CD4-positive, alpha-beta T cell treated with Interleukin-17A for 1 hour (primary cell): Measurements from ENCODE around the gene RIPK4.

Experiments used
- DNase-seq: peaks from one replicate; pipeline ENCODE4 v3.0.0-alpha.2; 2020

The RIPK4 gene

DNA sequence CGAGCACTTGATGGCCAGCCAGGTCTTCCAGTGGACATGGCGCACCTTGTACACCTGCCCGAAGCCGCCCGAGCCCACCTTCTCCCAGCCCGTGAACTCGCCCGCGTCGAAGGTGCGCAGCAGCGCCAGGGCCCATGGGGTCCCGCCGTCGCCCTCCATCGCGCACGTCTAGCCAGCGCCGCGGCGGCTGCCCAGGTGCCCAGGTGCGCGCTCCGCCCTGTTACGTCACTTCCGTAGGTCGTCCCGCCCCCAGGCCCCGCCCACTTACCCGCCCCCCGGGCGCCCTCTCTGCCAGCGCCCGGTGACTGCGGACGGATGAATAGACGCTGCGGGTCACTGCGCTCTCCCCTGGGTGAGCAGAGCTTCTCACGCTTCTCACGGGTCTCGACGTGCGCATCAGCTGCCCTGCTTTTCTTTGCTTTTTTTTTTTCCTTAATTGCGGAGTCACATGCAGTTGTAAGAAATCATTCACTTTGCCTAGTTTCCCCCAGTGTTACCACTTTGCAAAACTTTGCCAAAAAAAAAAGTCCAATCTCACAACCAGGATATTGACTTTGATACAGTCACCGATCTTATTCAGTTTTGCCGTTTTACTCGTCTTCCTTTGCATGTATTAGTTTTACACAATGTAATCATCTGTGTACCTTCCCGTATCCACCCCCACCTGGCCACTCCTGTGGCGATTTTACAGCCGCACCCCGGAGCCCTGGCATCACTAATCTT lies at the start of gene RIPK4:
Gene RIPK4, minus strand, starts transcription at position 170 of the 723 bp plus-strand sequence. Its CDS starts 11 bp downstream, at position 159.
- DNase-seq: peak; percentile 72

GRCh38 chr21:41815652-41816582 lies 49.1 kb upstream of the RIPK4 start:
- no peak for DNase-seq

- DNase-seq: no peak
Observed at GRCh38 chr21:41813226-41813625, 46.4 kb upstream of the RIPK4 start.

DNA sequence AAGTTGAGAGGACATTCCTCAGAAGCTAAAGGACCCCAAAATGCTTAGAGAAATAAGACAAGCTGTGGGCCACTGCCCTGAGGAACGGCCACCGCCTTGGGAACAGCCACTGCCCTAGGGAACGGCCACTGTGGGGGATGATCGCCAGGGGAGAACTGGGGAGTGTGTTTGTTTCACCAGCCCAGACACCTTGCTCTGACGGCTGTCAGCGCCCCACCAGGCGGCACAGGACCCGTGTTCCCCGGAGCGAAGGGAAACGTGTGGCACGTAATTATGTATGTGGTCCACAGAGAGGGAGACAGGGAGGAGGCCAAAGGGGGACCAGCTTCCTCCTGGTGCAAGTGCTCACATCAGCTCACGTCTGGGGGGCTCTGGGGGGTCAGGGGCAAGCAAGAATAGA lies 45.8 kb upstream of the RIPK4 start:
- DNase-seq: no peak

- no peak for DNase-seq
Observed at GRCh38 chr21:41810597-41810932, 43.7 kb upstream of the RIPK4 start.

DNA sequence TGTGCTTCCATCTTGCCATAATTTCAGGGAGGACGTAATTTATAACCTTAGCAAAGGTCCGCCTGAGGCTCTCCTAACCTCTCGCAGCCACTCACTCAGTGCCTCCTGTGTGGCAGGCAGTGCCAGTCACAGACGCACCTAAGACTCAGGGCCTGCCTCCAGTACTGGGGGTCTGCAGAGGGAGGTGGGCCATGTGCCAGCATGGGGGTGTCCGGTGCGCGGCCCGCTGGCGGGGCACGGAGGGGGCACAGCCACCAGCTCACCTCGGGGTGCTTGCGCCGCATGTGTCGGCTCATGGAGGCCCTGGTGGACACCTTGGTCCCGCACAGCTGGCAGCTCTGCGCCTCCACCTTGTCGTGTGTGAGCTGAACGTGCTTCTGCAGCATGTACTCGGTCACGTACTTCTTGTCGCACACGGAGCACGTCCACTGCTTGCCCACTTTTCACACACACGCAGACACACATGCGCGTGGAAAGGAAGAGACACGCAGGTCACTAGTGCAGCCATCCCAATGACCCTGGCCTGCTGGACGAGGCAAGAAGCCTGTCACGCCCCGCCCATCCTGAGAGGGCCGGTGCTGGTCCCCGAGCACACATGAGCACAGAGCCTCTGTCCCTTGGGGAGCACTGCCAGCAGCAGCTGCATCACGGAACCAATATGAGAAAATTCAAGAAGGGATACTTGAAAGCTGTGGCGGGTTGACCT lies 43.2 kb upstream of the RIPK4 start:
- DNase-seq: no peak

DNA sequence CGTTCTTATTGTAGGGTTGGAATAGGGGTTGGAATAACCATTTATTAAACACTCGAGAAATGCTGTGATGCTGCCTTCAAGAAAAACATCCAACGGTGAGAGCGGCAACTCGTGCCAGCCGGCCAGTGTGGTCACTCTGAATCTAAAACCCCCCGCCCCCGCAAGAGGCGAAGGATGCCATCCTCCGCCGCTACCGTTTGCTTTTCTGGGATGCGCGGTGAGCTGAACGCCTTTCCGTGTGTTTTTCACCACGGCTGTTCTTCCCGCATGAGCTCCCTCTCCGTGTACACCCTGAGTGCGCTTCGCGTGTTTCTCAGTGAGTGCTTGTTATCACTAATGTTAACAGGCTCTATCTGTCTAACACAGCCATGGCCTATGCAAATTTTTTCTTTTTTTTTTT lies 42.0 kb upstream of the RIPK4 start:
- DNase-seq: no peak

DNA sequence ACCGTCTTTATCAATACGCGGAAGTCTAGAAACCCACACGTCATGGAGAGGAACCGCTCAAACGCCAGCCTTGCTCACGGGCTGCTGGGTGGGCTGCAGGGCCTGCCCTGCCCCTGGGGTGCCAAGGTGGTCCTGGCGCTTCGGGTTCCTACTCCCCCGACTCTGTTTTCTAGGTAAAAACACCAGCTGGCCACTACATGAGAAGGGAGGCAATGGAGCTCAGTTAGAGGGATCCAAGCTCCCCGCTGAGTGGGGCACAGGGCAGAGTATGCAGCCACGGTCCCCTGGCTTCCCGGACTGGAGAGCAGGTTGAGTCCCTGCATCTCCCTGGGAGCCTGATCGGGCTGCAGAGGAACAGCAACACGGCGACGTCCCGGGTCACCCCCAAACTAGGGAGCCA lies 41.2 kb upstream of the RIPK4 start:
- DNase-seq: no peak

GRCh38 chr21:41806773-41807172 lies 39.9 kb upstream of the RIPK4 start:
- DNase-seq: no peak

DNA sequence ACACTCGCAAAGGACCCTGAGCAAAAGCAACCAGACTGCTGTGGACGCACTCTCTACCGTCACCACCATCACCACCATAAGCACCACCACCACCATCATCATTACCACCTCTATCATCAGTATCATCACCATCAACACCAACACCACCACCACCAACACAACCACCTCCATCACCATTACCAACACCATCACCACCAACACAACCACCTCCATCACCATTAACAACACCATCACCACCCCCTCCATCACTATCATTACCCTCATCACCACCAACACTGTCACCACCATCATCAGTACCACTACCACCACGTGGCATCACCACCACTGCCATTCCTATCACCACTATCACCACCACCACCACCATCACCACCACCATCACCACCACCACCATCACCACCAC lies 38.8 kb upstream of the RIPK4 start:
- no peak for DNase-seq

GRCh38 chr21:41805038-41805437 lies 38.2 kb upstream of the RIPK4 start:
- no peak for DNase-seq

DNA sequence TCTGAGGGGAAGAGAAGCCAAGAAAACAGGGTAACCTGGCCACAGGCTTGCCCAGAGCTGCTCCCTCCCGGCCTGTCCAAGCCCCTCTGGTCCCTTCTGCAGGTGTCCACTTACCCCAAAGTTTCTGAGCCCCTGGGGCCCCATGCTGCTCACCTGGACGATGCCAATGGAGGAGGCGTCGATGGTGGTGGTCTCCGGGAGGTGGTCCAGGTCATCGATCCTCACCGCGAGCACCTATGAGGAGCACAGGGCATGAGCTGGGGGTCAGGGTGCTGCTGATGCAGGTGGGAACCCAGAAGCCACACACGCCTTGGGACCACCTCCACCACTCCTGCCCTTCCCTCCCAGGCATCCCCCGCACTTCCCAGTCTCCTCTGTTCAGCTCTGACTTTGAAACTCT lies 37.5 kb upstream of the RIPK4 start:
- no peak for DNase-seq

GRCh38 chr21:41803316-41803715 lies 36.5 kb upstream of the RIPK4 start:
- DNase-seq: no peak

DNA sequence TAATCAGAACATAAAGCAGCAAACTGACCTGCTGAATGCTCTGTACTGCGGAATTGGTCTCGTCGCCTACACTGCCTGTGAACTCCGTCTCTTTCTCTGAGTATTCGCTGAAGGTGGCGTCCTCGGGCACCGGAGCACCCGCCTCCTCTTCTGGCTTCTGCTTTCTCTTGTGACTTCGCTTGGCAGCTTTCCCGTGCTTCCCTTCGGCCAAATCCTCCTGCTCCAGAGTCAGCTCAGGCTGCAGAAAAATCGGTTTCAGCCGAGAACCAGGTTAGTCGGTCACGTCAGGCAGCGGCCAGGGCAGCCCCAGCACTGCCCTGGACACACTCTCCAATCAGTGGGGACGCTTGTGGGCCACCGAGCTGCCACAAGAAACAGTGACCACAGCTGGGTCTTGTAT lies 35.8 kb upstream of the RIPK4 start:
- DNase-seq: no peak

DNA sequence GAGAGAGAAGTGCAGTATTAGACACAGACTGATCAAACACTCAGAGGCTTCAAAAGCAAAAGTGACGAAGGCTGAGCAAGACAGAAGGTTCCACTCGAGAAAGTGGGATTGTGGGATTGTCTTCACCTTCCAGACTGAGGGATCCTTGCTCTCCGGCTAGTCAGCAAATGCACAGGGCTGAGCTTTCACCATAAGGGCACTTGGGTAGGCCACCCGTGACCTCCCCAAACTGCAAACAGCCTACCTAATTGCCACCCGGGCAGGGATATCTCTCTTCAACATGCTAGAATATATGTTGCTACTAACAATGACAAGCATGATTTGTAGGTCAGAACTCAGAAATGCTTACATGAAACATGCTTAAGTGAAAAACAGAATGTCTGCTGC lies 35.3 kb upstream of the RIPK4 start:
- no peak for DNase-seq

- DNase-seq: no peak
Observed at GRCh38 chr21:41801321-41802197, 34.7 kb upstream of the RIPK4 start.

DNA sequence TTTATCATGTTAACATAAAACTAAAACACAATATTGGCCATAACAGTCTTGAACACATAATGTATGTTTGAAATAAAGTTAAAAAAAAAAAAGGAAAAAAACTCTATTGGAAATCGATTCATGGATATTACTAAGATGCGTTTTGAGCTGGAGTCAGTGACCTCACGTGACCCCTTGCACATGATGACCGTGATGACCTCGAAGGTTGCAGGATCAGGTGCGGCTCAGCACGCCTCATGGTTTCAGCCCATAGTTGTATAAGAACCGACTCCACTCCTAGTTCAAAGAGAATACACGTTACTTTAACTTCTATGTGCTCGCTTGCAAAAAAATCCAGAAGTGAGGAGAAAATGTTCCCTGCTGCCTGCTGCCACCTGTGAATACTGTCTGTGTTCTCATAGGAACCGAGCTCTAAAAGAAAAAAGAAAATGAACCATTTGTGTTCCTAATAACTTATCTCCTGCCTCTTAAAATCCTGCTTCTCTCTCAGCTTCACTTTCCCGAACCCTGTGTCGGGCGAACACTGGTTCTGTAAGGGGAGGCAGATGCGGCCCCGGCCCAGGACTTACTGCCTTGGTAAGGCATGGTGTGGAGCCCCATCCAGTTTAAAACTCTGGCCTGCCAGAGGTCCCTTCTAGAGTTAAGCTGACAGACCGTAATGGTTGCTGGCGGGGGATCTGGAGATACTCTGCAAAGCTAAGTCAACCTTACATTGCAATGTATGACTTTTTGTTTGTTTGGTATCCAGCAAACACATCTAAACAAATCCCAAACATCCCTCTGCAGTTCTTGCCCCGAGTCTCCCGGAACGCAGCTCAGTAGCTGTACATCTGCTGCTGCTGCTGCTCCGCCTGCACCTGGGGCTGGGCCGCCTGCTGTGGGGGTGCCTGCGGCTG lies 33.8 kb upstream of the RIPK4 start:
- DNase-seq: no peak

DNA sequence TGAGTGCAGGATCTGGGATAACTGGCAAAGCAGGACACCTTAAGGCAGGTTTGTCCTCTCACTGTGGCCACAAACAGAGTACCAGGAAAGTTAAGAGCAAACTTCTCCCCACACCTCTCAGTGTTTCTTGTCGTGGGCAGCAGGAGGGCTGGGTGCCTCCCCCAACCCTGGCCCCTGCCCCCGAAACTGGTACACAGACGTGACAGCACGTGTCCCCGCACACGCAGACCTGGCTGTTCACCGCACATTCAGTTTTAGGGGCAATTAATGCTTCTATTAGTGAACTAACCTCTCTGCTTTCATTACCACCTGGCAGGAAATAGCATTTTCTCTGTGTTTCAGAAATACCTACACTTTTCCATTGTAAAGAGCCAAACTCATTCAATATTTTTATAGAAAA lies 32.9 kb upstream of the RIPK4 start:
- no peak for DNase-seq

DNA sequence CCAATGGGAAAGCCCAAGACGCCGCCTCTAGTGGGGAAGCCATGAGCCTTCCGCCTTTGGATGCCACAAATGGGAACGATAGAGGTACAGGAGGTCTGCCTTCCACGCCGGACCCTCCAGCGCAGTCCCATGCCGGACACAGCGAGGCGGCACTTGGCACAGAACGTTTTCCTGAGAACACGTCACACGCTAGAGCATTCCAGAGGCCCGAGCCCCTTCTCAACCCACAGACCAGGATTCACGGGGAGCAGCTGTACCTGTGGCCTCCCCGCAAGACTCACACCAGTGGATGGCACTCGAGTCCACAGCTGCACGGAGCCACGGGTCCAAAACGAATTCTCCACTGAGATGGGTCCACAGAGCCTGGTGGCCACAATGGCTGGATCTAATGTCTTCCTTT lies 31.5 kb upstream of the RIPK4 start:
- no peak for DNase-seq

- no peak for DNase-seq
Observed at GRCh38 chr21:41796476-41797080, 29.7 kb upstream of the RIPK4 start.

- DNase-seq: no peak
Observed at GRCh38 chr21:41795726-41796125, 28.9 kb upstream of the RIPK4 start.
